Lower leg skin (tissue), 3 donors: Measurements from ENCODE around the gene PITPNC1.

Source experiments
- POLR2A ChIP-seq, 2 donors: fragments of 450-650 bp; IDR thresholded peaks; one replicate each; pipeline ENCODE4 v1.6.1; 2016 to 2017; ENCODE audit warnings: antibody characterized with exemption in 2 of 2, mild to moderate bottlenecking in 1 of 2, moderate library complexity in 1 of 2
- TF ChIP-seq, protein P1 (sequence below), 3 donors: fragments of 450-650 bp; IDR thresholded peaks; one replicate each; pipeline ENCODE4 v1.5.1; 2016; ENCODE audit warnings: antibody characterized with exemption in 3 of 3, mild to moderate bottlenecking in 3 of 3, moderate library complexity in 2 of 3

DNA sequence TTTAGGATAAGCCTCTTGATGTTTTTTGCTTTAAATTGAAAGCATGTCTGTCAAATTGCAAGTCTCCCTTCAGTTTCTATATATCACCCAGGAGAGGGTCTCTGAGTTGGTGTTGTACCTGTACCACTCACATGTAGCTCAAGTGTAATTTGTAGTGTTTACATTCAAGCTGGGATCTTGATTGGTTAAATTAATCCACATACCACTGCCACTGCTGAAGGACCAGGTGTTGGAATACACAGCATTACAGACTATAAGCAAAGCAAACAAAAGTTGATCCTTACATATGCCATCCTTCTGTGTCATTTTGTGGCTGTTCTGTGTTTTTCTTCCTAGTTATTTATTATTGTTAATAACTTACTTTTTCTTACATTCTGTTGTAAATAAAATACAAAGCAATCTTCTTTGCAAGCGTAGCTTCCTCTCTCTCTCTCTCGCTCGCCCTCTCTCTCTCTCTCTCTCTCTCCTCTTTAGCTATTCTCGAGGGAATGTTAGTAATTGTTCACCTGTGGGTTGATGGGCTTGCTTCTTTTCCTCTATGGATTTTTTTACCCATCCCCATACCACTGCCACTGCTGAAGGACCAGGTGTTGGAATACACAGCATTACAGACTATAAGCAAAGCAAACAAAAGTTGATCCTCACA, 319.9 kb downstream of the PITPNC1 start:
- TF ChIP-seq, protein P1, sequence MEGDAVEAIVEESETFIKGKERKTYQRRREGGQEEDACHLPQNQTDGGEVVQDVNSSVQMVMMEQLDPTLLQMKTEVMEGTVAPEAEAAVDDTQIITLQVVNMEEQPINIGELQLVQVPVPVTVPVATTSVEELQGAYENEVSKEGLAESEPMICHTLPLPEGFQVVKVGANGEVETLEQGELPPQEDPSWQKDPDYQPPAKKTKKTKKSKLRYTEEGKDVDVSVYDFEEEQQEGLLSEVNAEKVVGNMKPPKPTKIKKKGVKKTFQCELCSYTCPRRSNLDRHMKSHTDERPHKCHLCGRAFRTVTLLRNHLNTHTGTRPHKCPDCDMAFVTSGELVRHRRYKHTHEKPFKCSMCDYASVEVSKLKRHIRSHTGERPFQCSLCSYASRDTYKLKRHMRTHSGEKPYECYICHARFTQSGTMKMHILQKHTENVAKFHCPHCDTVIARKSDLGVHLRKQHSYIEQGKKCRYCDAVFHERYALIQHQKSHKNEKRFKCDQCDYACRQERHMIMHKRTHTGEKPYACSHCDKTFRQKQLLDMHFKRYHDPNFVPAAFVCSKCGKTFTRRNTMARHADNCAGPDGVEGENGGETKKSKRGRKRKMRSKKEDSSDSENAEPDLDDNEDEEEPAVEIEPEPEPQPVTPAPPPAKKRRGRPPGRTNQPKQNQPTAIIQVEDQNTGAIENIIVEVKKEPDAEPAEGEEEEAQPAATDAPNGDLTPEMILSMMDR (IDR thresholded peaks at IDR 0.05) = no peak
- TF ChIP-seq POLR2A (IDR thresholded peaks at IDR 0.05) = no peak
